ENCODE measurements around the gene ALOX15. TPM values are rescaled to one million over a fixed set of nuclear protein-coding genes. Genes with fewer than 3 reads are reported as not detected.

ALOX15 gene
- total and polyA plus RNA-seq, 9 of the 15 experiments (the other 6 are each of a cell fraction or from before 2014, with no cell fraction given): not detected

DNA sequence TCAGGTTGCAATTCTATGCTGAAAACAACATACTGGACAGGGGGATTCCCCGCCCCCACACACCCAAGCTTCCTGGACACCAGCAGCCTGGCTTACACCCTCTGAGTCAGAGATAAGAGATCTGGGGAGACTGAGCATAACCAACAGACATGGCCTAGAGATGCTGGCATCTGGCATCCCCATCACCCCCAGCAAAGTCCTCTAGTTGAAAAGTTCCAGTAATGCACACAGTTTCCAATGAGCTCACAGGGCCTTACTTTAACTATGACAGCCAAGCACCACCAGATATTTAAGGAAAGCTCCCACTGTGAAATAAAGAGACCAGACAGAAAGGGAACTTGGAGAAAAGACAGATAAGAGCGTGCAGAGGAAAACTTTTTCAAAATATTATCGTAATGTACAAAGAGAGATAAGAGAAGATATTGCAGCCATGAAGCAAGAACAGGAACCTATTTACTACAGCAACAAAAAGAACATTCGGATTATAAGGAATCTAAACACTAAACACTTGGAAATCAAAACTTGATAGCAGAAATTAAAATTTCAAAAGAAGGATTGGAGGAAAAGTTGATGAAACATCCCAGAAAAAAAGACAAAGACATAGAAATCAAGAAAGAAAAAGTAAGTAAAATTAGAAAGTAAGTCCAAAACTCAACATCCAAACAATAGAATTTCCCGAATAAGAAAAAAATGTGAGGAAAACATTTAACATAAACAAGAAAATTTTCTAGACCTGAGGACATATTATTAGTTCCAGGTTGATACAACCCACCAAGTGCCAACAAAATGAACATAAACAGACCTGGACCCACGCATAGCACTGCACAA is 17.2 kb upstream of the ALOX15 start (continued):
- no peak for TF ChIP-seq ZKSCAN8 (CRISPR knock-in tag; IDR thresholded peaks at IDR 0.05)
- TF ChIP-seq, protein P1, sequence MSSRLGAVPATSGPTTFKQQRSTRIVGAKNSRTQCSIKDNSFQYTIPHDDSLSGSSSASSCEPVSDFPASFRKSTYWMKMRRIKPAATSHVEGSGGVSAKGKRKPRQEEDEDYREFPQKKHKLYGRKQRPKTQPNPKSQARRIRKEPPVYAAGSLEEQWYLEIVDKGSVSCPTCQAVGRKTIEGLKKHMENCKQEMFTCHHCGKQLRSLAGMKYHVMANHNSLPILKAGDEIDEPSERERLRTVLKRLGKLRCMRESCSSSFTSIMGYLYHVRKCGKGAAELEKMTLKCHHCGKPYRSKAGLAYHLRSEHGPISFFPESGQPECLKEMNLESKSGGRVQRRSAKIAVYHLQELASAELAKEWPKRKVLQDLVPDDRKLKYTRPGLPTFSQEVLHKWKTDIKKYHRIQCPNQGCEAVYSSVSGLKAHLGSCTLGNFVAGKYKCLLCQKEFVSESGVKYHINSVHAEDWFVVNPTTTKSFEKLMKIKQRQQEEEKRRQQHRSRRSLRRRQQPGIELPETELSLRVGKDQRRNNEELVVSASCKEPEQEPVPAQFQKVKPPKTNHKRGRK (tag; IDR thresholded peaks at IDR 0.05): peak; percentile 50; the same call in 1 of the 2 replicates
- TF ChIP-seq, protein P2, sequence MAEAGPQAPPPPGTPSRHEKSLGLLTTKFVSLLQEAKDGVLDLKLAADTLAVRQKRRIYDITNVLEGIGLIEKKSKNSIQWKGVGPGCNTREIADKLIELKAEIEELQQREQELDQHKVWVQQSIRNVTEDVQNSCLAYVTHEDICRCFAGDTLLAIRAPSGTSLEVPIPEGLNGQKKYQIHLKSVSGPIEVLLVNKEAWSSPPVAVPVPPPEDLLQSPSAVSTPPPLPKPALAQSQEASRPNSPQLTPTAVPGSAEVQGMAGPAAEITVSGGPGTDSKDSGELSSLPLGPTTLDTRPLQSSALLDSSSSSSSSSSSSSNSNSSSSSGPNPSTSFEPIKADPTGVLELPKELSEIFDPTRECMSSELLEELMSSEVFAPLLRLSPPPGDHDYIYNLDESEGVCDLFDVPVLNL (CRISPR knock-in tag; IDR thresholded peaks at IDR 0.05; ENCODE audit: low read depth): no peak
- no peak for TF ChIP-seq TBP (optimal IDR thresholded peaks at IDR 0.05; ENCODE audit: low read depth, low read length)
- TF ChIP-seq MEIS2 (IDR thresholded peaks at IDR 0.05; ENCODE audit: partially characterized antibody): no peak
- no peak for TF ChIP-seq ILF3 (IDR thresholded peaks at IDR 0.05; ENCODE audit: borderline replicate concordance)
- TF ChIP-seq SMAD4 (CRISPR knock-in tag; conservative IDR thresholded peaks at IDR 0.05): 0 out of 2 replicates have a peak, but pooled peaks have one; percentile 22
- no peak for TF ChIP-seq PHF20 (IDR thresholded peaks at IDR 0.05; ENCODE audit: partially characterized antibody)
- peak; percentile 87 for TF ChIP-seq SMARCA4 (IDR thresholded peaks at IDR 0.05)
- 0 out of 2 replicates have a peak, but pooled peaks have one; percentile 42 for TF ChIP-seq GATAD2B (IDR thresholded peaks at IDR 0.05; ENCODE audit: borderline replicate concordance)
- TF ChIP-seq, protein P3, sequence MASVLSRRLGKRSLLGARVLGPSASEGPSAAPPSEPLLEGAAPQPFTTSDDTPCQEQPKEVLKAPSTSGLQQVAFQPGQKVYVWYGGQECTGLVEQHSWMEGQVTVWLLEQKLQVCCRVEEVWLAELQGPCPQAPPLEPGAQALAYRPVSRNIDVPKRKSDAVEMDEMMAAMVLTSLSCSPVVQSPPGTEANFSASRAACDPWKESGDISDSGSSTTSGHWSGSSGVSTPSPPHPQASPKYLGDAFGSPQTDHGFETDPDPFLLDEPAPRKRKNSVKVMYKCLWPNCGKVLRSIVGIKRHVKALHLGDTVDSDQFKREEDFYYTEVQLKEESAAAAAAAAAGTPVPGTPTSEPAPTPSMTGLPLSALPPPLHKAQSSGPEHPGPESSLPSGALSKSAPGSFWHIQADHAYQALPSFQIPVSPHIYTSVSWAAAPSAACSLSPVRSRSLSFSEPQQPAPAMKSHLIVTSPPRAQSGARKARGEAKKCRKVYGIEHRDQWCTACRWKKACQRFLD (CRISPR knock-in tag; IDR thresholded peaks at IDR 0.05): no peak
- TF ChIP-seq CBX3 (IDR thresholded peaks at IDR 0.05; ENCODE audit: borderline replicate concordance in 1 of 2, low read length in 2 of 2): no peak
- TF ChIP-seq RHOXF2B (CRISPR knock-in tag; conservative IDR thresholded peaks at IDR 0.05): no peak
- no peak for TF ChIP-seq ZNF121 (CRISPR knock-in tag; conservative IDR thresholded peaks at IDR 0.05)
- TF ChIP-seq NBN (IDR thresholded peaks at IDR 0.05; ENCODE audit: low read depth): no peak; the same call in 1 of the 2 replicates
- no peak for TF ChIP-seq IFI16 (CRISPR knock-in tag; IDR thresholded peaks at IDR 0.05)
- TF ChIP-seq SRSF7 (optimal IDR thresholded peaks at IDR 0.05; ENCODE audit: low read depth, low read length): no peak
- TF ChIP-seq, protein P4, sequence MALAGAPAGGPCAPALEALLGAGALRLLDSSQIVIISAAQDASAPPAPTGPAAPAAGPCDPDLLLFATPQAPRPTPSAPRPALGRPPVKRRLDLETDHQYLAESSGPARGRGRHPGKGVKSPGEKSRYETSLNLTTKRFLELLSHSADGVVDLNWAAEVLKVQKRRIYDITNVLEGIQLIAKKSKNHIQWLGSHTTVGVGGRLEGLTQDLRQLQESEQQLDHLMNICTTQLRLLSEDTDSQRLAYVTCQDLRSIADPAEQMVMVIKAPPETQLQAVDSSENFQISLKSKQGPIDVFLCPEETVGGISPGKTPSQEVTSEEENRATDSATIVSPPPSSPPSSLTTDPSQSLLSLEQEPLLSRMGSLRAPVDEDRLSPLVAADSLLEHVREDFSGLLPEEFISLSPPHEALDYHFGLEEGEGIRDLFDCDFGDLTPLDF (CRISPR knock-in tag; IDR thresholded peaks at IDR 0.05): no peak
- no peak for TF ChIP-seq MCM2 (IDR thresholded peaks at IDR 0.05; ENCODE audit: low read depth)
- peak; percentile 81 for TF ChIP-seq EGR1 (conservative IDR thresholded peaks at IDR 0.05)
- TF ChIP-seq, protein P5, sequence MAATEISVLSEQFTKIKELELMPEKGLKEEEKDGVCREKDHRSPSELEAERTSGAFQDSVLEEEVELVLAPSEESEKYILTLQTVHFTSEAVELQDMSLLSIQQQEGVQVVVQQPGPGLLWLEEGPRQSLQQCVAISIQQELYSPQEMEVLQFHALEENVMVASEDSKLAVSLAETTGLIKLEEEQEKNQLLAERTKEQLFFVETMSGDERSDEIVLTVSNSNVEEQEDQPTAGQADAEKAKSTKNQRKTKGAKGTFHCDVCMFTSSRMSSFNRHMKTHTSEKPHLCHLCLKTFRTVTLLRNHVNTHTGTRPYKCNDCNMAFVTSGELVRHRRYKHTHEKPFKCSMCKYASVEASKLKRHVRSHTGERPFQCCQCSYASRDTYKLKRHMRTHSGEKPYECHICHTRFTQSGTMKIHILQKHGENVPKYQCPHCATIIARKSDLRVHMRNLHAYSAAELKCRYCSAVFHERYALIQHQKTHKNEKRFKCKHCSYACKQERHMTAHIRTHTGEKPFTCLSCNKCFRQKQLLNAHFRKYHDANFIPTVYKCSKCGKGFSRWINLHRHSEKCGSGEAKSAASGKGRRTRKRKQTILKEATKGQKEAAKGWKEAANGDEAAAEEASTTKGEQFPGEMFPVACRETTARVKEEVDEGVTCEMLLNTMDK (IDR thresholded peaks at IDR 0.05; ENCODE audit: borderline replicate concordance, insufficient read depth, low read depth, low read length, poor library complexity, severe bottlenecking): no peak

All from K562 (cell line).